ENCODE data around the gene LILRB4.
"Not testable (repeated sequence)": the region's sequence is repeated elsewhere in the genome, so short reads cannot be mapped to it uniquely, and the experiment has no call there.

LILRB4 gene

GRCh38 chr19:54691582-54692297 is 29.0 kb downstream of the LILRB4 start:
- no peak for TF ChIP-seq CTCF (conservative IDR thresholded peaks at IDR 0.05)
- H3K27ac ChIP-seq = no peak overlapping the region

DNA sequence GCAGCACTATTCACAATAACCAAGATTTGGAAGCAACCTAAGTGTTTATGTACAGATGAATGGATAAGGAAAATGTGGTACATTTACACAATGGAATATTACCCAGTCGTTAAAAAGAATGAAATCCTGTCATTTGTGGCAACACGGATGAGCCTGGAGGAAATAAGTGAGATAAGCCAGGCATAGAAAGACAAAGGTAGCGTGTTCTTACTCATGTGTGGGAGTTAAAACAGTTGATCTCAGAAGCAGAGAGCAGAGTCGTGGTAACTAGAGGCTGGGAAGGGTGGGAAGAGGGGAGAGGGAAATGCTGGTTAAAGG is 29.5 kb downstream of the LILRB4 start:
- no peak overlapping the region for H3K27ac ChIP-seq
- TF ChIP-seq CTCF (conservative IDR thresholded peaks at IDR 0.05) = no peak

GRCh38 chr19:54694648-54695047 is 31.9 kb downstream of the LILRB4 start:
- H3K27ac ChIP-seq = no peak overlapping the region

DNA sequence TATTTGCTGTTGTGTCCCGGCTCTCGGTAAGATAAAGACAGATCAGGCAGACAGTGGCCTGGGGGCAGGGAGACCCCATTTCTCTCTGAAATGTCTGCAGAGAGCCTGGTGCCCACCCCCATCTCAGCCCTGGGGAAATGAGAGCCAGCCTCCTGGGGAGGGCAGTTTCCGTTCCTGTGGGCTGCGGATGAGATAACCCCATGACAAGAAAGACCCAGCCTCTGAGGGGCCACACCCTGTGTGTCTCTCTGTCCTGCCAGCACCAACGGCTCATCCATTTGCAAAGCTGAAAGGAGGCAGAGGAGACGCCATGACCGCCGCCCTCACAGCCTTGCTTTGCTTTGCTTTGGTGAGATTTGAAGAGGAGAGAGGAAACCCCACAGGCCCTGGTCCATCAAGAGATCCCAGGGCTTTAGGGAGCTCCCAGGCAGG is 33.3 kb downstream of the LILRB4 start:
- TF ChIP-seq CTCF (conservative IDR thresholded peaks at IDR 0.05) = no peak
- no peak overlapping the region for H3K27ac ChIP-seq

More at GRCh38 chr19:54694648-54695047, 31.9 kb downstream of the LILRB4 start:
- no peak for TF ChIP-seq CTCF (conservative IDR thresholded peaks at IDR 0.05)

DNA sequence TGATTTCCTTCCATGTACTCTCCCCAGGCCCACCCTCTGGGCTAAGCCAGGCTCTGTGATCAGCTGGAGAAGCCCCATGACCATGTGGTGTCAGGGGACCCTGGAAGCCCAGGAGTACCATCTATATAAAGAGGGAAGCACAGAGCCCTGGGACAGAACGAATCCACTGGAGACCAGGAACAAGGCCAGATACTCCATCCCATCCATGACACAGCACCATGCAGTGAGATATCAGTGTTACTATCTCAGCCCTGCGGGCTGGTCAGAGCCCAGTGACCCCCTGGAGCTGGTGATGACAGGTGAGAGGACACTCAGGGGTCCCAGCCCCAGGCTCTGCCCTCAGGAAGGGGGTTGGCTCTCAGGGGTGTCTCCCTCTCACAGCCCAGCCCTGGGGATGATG is 34.0 kb downstream of the LILRB4 start:
- TF ChIP-seq CTCF (conservative IDR thresholded peaks at IDR 0.05) = no peak
- H3K27ac ChIP-seq = no peak overlapping the region

DNA sequence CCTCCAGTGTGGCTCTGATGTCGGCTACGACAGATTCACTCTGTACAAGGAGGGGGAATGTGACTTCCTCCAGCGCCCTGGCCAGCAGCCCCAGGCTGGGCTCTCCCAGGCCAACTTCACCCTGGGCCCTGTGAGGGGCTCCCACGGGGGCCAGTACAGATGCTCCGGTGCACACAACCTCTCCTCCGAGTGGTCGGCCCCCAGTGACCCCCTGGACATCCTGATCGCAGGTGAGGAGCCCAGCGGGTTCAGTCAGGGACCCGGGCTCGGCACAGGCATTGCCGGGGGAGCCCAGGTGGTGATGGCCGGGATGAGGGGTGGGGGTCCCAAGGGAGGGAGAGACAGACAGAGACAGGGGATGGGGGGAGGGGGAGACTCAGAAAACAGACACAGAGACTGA is 34.9 kb downstream of the LILRB4 start:
- H3K27ac ChIP-seq = not testable (repeated sequence)

GRCh38 chr19:54704928-54705327 is 42.1 kb downstream of the LILRB4 start:
- no peak for TF ChIP-seq CTCF (conservative IDR thresholded peaks at IDR 0.05)
- H3K27ac ChIP-seq = no peak overlapping the region

DNA sequence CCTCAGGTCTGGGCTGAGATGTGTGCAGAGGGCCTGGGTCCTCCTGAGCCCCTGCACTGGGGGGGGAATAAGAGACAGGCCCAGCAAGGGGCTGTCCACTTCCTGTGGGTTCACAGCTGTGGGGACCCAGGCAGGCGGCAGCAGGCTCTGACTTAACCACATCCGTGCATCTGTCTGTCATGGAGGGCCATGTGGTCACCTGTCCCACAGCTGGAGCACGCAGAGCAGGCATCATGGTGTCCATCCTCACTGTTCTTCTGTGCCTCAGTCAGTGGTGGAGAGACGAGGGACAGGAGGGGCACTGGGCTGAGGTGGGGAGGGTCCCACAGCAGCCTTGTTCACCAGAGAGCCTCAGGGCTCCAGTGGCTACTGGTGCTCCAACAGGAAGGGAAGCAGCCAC is 45.2 kb downstream of the LILRB4 start:
- no peak for TF ChIP-seq CTCF (conservative IDR thresholded peaks at IDR 0.05)
- H3K27ac ChIP-seq = no peak overlapping the region

All from VCaP (cell line).